PC-3 (cell line): ENCODE data around the gene DRAP1.

ENCODE experiments used
- CTCF ChIP-seq: fragments of 300-600 bp; sonication (generic); conservative IDR thresholded peaks from 2 replicates; pipeline ENCODE4 v1.5.1; 2017; ENCODE audit warnings: antibody characterized with exemption, low read depth, mild to moderate bottlenecking, low read length
- EZH2phosphoT487 ChIP-seq: fragments of 300-600 bp; sonication (generic); IDR thresholded peaks from 2 replicates; pipeline ENCODE4 v1.6.1; 2018; ENCODE audit warnings: mild to moderate bottlenecking, antibody characterized with exemption, low read length, borderline replicate concordance

GRCh38 chr11:65937766-65938165, 18.5 kb downstream of the DRAP1 start:
- no peak for TF ChIP-seq EZH2phosphoT487
- TF ChIP-seq CTCF: no peak
